ENCODE measurements around the gene LYL1.
A peak's percentile ranks its signal among the peaks of the same experiment; 100 is the strongest.

LYL1 gene

GRCh38 chr19:13129384-13129783 lies 26.7 kb upstream of the LYL1 start:
- no peak for DNase-seq (ENCODE audit: low spot score)

DNA sequence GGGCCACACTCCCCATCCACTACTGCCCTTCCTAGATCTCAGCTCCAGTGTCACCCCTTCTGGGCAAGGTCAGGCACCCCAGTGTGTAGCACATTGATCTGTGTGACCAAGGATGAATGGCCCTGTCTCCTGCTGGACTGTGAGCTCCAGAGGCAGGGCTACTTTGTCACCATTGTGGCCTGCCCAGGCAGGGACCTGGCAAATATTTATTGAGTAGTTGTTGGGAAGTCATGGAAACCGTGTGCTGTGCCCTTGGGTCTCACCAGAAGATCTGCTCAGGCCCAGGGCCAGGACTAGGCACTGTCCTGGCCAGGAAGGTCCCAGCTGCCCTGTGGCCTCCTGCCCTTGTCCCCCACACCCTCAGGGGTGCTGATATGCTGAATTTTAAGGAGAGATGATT lies 25.9 kb upstream of the LYL1 start:
- DNase-seq (ENCODE audit: low spot score): no peak

- DNase-seq (ENCODE audit: low spot score): no peak
Observed at GRCh38 chr19:13127811-13128575, 25.3 kb upstream of the LYL1 start.

GRCh38 chr19:13127051-13127450 lies 24.4 kb upstream of the LYL1 start:
- DNase-seq (ENCODE audit: low spot score): no peak

GRCh38 chr19:13122980-13123957 lies 20.6 kb upstream of the LYL1 start:
- DNase-seq (ENCODE audit: low spot score): no peak

- no peak for DNase-seq (ENCODE audit: low spot score)
Observed at GRCh38 chr19:13122275-13122878, 19.7 kb upstream of the LYL1 start.

DNA sequence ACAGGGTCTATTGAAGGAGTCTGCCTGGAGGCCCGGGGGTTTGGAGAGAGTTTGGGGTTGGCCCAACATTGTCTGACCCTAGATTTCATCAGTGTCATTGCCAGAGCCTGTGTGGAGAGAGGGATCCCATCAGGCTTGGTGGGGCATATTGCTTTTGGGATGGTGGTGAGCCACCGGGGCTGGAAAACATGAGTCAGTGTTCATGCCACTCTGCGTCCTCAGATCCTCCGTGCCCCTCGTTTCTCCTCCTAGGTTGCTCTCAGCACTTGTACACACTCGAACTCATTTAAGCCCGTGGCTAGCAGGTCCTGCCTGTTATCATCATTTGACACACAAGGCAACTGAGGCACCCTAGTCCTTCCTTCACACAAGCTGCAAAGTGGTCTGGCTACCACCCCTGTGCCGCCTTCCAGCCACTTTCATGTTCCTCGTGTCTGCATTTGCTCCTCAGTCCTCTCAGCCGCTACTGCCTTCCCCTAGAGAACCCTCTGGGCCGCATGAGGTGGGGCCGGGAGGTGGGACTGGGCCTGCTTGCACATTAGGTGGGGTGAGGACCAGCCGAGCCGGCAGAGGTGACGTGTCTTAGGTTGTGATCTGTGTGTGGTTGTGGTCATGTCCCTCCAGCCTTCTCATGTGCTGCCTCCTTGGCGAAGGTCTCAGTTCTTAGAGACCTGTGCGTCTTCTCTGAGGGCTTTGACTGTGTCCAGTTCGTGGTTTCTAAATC lies 19.1 kb upstream of the LYL1 start:
- no peak for DNase-seq (ENCODE audit: low spot score)

- DNase-seq (ENCODE audit: low spot score): peak; percentile 73
Observed at GRCh38 chr19:13120817-13121216, 18.2 kb upstream of the LYL1 start.

DNA sequence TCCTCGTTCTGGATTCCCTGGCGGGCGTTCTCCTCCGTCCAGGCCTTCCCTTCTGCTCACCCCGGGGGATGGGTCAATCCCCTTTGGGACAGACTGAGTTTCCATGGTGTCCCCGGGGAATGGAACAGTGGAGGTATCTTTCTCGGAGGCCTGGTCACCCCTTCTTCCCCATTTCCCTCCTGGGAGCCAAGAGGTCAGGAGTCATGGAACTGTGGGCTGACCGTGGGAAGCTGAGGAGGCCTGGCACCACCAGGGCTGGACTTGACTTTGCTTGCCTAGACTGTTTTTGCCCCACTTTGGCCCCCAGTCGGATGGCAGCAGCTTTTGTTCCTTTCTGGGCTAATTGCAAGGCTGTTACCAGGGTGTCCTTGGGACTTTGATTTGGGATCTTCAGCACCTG lies 17.4 kb upstream of the LYL1 start:
- no peak for DNase-seq (ENCODE audit: low spot score)

GRCh38 chr19:13119627-13120026 lies 17.0 kb upstream of the LYL1 start:
- DNase-seq (ENCODE audit: low spot score): no peak

- peak; percentile 54 for DNase-seq (ENCODE audit: low spot score)
Observed at GRCh38 chr19:13118424-13119193, 16.0 kb upstream of the LYL1 start.

GRCh38 chr19:13117772-13118423 lies 15.2 kb upstream of the LYL1 start, which contains the start of gene NACC1:
NACC1 (plus strand) TSS chr19:13118264; CDS start chr19:13135208, 16,944 bp downstream.
- DNase-seq (ENCODE audit: low spot score): peak; percentile 97

GRCh38 chr19:13117176-13117771 lies 14.6 kb upstream of the LYL1 start:
- DNase-seq (ENCODE audit: low spot score): no peak

DNA sequence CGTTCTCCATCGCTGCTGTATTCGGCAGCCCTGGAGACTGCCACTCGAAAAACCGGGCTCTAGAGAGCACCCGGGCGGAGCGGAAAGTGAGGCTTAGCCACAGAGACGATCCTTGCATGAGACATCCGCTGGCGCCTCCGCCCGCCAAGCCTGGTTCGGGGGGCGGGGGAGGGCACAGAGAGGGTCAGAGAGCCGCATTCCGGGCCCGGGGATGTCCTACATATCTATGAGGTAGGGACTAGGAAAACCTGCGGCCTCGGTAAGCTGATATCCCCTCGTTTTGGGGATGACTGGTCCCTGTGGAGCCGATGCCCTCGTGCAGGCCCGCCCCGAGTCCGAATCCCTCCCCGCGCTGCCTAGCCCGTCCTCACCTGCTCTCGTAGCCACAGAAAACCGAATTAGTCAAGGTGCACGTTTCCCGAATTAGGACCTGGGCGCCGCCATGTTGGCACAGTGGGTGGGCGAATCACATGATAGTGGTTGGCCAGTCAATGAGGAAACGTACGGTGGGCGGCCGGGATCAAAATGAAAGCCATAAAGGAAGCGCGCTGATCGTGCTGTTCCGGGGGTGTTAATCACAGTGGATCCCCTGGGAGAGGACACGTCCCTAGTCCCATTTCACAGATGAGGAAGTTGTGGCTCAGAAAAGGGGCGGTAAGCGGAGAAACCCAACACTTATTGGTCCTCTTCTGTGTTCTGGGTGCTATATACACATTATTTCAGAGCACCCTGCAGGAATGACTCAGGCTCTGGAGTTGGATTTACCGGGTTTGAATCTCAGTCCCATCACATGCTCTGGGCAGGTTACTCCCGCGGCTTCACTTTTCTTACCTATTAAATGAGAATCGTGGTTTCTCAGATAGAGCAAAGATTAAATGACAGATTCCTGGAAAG lies 13.9 kb upstream of the LYL1 start, which contains the start of gene TRMT1:
Gene TRMT1 (minus strand): TSS at position 459 of the 894 bp plus-strand sequence. CDS start 341 bp downstream, at position 118.
- DNase-seq (ENCODE audit: low spot score): peak; percentile 98

DNA sequence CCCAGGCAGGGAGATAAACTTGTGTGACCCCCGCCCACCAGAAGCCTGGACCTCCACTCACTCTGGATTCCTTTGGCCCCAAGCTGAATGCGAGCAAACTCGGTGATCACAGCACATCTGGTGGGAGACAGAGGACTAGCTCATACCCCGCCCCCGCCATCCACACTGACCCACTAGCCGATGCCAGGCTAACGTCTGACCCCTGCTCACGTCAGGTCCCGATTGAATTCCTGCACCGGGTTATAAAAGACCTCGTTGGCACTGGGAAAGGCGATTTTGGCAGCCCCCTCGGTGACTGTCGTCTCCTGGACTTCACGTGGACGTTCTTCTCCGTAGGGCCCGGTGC lies 13.3 kb upstream of the LYL1 start:
- DNase-seq (ENCODE audit: low spot score): no peak

DNA sequence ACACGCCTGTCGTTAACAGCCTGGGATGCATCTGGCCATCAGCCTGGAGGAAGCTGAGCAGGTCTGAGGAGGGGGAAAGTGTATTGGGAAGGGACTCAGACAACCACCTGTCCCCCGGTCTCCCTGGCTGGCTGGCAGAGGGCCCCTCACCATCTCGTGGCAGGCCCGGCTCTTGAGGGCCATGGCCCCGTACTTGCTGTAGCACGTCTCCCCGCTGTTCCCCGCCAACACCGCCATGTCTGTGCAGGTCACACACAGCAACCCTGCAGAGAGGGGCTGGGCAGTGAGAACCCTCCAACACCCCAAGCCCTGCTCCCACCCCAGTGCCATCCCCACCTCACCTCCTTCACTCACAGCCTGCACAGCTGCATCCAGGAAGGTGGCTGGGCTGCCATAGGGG lies 9.9 kb upstream of the LYL1 start:
- no peak for DNase-seq (ENCODE audit: low spot score)

GRCh38 chr19:13110099-13110610 lies 7.5 kb upstream of the LYL1 start:
- no peak for DNase-seq (ENCODE audit: low spot score)

- DNase-seq (ENCODE audit: low spot score): no peak
Observed at GRCh38 chr19:13109361-13110098, 6.9 kb upstream of the LYL1 start.
